ENCODE measurements around the gene LENG1.

DNA sequence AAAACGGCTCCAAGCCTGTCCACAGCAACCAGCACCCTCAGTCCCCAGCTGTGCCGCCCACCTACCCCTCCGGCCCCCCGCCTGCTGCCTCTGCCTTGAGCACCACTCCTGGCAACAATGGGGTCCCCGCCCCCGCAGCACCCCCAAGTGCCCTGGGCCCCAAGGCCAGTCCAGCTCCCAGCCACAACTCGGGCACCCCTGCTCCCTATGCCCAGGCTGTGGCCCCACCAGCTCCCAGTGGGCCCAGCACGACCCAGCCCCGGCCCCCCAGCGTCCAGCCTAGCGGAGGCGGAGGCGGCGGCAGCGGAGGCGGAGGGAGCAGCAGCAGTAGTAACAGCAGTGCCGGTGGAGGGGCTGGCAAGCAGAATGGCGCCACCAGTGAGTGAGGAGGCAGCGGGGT lies 11.4 kb downstream of the LENG1 start:
- TF ChIP-seq POLR2A (IDR thresholded peaks at IDR 0.05; ENCODE audit: low read length) (no peak), GATA1 (IDR thresholded peaks at IDR 0.05; ENCODE audit: low read depth, low read length) (no peak)
